Iris pigment epithelial cell (primary cell): Measurements from ENCODE around the gene USP3.
A peak's percentile ranks its signal among the peaks of the same experiment; 100 is the strongest.
"Not testable (repeated sequence)": the region's sequence is repeated elsewhere in the genome, so short reads cannot be mapped to it uniquely, and the experiment has no call there.

ENCODE experiments used
- DNase-seq: peaks from one replicate; pipeline ENCODE4 v3.0.0-alpha.2; 2011; ENCODE audit warnings: low read depth

USP3 gene

DNA sequence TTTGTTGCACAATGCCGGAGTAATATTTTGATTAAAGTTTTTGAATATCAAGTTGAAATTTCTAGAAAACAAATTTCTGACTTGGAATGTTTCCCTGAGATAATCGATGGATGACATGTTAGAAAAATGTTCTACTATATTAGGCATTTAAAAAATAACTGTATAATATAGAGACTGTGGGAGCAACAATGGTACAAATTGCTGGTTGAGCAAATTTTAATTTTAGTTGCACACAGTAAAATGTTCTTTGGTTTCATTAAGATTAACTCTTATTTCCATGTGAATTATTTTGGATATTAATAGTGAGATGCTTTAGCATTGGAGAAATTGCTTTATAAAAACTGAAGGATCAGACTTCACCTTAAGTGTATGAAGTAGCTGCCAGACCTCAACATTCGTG is 9.3 kb downstream of the USP3 start:
- no peak for DNase-seq

DNA sequence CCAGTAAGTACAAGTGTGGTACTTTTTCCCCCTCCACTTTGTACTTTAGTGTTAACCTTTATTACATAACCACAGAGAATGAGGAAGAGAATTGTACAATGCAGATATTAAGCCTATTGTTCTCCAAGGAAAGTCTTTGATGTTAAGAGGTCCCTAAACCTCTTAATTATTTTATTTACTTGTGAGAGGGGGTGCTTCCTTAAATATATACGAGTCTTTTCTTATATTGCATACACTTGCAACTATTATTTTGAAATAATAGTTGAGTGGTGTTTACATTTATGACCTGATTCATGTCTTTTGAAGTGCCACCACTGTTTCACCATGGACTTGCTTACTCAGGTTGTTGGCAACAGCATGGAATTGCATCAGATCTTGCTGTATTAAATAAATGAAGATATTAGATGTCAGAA is 10.1 kb downstream of the USP3 start:
- DNase-seq, result peak; percentile 94

DNA sequence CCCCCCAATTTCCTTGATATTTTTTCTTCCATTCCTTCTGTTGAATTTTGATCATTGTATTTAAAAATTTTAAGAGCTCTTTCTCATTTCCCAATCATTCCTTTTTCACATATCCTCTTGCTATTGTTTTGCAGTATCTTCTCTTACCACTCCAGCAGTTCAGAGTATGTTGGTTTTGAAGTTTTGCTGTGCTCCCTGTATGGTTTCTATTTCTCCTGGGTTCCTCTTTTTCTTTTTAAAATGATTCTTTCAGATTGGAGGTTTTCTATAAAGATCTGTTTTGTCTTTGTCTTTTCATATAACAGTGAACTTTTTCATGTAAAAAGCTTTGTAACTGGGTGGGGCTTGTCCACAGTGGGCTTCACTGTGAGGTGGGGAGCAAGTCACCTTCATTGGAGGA is 12.8 kb downstream of the USP3 start:
- no peak for DNase-seq

DNA sequence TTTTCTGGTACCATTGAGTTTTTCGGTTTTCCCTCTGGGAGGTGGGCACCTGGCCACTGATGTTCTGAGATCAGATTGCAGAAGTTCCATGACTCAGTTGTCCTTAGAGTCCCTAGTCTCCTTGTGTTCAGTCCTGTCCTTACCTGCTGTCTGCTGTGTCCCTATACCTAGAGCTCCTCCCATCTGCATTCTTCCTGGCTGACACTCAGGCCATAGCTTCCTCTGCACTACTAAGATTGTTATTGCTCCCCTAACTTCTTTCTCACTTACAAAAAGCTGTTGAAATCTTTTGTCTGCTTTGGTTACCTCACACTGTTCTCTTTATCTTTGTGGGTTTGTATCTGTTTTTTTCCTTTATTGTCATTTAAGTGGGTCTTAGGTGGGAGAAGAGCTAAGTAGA is 13.2 kb downstream of the USP3 start:
- DNase-seq, result peak; percentile 32

DNA sequence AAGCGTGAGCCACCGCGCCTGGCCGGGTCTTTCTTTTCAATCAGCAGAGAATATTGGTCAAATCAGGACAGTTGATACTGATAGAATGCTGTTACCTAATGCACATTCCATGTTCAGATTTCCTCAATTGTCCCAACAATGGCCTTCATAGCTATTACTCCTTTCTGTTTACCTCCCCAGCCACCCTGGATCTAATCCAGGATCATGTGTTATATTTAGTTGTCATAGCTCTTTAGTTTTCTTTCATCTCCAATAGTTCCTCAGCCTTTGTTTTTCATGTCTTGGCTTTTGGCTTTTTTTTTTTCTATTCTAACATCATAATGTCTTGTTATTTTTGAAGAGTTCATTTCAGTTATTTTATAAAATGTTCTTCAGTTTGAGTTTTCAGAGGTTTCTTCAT is 14.6 kb downstream of the USP3 start:
- no peak for DNase-seq

DNA sequence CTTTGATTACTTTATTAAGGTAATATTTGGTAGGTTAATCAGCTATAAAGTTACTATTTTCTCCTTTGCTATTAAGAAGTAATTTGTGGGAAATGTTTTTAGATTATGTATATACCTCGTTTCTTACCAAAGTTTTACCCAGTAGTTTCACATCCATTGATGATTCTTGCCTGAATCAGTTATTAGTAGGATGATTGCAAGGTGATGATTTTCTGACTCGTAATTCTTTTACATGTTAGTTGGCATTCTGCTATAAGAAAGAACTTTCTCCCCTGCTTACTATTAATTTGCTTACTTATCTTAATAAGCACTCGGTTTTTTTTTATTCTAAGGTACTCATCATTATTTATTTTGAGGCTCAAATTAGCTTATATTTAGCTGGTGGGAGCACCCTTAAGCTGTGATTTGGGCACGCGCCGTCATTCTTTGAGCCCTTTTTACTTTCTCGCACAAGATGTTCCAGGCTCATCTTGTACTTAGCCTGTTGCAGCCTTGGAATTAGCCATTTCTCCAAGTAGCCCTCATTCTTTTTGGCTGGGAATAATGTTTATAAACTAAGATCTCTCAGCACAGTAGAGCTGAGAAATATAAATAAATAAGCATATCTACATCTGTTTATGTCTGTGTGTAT is 15.3 kb downstream of the USP3 start:
- DNase-seq, result no peak

DNA sequence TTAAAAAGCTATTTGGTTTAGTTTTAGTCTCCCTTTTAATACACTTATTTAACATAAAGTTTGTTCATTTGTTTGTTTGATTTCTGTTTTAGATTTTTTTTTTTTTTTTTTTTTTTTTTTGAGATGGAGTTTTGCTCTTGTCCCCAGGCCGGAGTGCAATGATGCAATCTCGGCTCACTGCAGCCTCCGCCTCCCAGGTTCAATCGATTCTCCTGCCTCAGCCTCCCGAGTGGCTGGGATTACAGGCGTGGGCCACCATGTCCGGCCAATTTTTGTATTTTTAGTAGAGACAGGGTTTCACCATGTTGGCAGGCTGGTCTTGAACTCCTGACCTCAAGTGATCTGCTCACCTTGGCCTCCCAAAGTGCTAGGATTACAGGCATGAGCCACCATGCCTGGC is 16.1 kb downstream of the USP3 start:
- DNase-seq, result not testable (repeated sequence)

DNA sequence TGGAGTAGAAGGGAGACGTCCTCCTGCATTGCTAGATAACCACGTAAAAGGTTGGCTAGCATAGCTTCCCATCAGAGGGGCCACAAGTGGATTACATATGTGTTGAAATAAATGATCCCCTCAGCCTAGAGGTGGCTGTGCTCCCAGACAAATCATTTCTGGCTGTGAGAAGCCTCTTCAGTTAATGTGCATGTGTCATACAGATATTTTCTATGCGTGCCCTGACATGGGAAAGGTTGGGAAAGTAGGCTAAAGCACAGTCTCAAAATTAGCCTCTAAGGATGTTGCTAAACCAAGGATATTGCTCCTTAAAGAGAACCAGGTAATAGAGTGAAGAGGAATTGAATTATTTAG is 17.8 kb downstream of the USP3 start:
- peak; percentile 24 for DNase-seq

DNA sequence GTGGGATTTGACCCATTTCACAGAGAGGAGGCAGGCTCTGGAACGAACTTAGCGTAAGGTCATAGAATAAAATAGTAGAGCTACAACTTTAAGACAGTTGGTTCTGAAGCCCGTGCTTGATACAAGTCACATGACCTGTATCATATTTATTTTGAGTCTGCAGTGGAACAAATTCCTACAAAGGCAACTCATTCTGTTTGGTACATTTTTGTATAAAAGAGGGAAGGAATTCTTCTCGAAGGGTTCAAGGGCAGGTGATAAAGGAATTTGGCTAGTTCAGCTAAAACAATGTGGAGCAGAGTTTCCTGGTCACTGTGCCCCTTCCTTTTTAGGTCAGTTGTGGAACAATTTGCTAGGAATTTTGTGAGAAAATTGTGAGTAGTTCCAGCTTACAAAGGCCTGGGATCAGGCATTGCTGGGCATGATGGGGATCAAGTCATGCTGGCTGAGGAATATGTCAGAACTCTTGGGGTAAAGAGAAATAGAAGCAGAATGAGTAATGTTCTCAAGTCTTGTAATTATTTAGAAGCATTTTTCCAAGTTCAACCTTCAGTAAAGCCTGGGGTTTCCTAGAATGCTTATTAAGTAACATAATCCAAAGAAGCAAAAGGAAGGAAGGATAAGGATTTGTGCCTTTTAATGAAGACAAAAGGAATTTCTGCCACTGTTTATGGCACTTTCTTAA is 19.1 kb downstream of the USP3 start:
- peak; percentile 64 for DNase-seq

DNA sequence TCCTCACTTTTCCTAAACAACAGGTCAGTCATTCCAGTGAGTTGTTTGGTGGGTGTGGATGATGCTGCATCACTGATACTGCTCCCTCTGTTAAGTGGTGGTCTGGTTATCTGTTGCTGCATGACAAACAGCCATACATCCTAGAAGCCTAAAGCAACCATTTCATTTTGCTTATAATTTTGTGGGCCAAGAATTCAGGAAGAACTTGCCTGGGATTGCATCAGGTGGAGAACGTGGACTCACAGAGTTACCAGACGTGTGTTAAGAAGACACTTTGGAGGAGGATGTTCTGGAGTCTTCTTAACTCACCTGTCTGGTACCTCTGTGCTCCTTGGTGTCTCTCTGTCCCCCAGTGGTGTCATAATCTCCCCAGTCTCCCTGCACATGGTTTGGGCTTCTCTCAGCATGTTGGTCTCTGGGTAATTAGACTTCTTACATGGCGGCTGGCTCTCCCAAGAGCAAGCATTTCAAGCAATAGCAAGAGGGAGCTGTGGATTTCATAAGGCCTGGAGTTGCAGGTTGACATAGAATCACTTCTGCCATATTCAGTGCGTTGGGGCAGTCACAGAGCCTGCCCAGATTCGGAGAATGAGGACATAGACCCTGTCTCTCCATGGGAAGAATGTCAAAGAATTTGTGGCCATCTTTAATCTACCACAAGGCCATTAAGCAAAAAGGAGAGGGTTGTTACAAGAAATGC is 20.1 kb downstream of the USP3 start:
- DNase-seq, result no peak

DNA sequence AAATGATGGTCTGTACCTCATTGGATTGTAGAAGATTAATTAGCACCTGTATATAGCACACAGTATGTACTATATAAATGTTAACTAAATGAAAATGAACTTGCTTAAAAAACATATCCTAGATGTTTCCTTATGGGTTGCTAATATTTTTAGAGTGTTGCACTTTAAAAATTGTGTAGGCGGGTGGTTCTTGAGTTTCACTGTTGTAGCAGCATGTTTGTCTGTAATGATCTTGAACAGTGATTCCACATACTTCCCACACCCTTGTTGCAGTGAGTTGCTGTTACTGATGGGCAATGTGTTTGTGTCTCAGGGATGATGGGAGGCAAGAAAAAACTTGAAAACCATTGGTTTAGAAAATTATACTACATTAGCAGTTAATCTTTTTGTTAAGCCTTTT is 22.0 kb downstream of the USP3 start:
- no peak for DNase-seq

DNA sequence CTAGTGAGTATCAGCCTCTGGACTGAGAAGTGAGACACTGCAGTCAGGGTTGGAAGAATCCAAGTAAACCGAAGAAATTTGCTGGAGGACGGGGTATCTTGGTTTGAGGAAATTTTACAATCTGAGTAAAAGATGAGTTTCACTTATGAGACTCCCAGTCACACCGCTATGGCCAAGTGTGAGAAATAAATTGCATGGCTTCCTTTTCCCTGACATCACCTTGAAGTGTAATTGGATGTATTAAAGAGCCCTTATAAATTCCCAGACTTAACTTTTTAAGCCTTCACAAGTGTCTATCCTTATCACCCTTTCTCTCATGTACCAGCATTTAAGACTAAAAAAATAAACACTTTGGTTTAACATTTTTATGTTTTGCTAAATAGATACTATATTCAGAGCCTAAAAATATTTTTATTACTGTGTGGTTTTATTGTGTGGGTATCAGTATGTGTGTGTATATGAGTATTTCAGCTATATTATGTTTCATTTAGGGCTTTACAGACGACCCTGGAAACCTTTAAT is 23.8 kb downstream of the USP3 start:
- DNase-seq, result no peak

DNA sequence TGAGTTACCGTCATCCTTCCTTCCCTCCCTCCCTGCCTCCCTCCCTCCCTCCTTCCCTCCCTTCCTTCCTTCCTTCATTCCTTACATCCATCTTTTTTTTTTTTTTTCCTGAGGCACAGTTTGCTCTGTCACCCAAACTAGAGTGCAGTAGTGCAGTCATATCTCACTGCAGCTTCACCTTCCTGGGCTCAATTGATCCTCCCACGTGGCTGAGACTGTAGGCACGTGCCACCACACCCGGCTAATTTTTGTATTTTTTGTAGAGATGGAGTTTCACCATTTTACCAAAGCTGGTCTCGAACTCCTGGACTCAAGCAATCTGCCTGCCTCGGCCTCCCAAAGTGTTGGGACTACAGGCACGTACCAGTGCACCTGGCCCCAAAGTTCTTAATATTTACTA is 25.8 kb downstream of the USP3 start:
- no peak for DNase-seq

DNA sequence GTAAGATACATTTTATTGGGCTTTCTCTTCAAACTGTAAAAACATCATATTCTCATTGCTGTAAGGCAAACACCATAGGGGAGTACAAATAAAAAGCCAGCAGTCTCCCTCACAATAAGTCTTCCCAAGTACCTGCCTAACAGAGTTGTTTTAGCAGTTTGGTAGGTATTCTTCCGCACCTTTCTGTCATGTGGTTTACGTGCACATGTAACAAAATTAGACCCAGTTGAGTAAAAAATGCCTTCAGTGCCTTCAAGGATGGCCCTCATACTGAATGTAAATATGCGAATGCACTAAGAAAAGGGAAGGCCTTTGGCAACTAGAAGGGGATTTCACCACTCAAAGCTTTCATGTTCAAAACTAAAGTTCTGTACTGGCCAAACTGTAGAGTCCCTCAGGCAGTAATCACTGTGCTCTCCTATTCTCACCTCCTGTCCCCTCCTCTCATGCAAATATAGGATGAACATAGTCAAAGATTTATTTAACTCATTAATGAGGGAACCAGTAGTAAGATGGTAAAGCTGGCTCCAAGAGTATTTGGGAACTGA is 26.4 kb downstream of the USP3 start:
- DNase-seq, result no peak

DNA sequence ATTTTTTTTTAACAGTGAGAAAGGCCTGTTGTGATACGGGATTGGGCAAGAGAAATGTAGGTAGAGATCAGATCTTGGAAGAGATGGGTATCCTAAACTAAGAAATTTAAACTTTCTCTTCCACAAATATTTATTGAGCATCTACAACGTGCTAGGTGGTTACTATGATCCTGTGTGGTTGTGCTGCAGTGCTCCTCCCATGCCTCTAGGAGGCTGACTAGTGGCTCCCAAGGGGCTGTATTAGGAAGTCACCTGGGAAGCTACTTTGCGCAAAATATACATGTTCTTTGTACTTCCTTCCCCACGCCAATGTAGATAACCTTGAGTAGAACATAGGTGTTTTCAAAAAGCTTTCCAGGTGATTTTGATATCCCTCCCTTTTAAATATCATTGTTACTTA is 27.2 kb downstream of the USP3 start:
- no peak for DNase-seq

DNA sequence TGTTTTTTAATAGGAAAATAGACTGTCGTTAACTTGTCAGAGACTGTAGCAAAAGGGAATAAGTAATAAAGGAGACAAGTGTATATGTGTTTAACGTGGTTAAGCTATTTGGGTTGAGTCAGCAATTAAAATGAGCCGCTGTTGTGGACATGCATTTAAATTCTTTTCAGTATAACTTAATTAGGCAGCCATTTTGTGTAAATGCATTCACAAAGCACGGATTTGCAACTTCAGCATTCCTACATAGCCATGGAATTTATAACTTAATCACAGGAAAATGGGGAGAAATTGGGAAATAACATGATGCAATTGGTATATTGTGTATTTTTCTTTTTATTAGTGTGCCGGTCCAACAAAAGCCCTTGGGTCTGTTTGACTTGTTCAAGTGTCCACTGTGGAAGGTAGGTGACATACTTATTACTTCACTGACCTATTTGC is 27.9 kb downstream of the USP3 start:
- DNase-seq, result no peak

DNA sequence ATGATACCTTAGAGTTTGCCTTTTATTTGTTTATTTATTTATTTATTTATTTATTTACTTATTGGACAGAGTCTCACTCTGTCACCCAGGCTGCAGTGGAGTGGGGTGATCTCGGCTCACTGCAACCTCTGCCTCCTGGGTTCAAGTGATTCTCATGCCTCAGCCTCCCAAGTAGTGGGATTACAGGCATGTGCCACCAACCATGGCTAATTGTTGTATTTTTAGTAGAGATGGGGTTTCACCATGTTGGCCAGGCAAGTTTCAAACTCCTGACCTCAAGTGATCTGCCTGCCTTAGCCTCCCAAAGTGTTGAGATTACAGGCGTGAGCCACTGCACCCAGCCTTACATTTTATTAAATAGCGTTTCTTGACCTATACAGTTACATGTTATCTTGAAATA is 30.5 kb downstream of the USP3 start:
- DNase-seq, result not testable (repeated sequence)

DNA sequence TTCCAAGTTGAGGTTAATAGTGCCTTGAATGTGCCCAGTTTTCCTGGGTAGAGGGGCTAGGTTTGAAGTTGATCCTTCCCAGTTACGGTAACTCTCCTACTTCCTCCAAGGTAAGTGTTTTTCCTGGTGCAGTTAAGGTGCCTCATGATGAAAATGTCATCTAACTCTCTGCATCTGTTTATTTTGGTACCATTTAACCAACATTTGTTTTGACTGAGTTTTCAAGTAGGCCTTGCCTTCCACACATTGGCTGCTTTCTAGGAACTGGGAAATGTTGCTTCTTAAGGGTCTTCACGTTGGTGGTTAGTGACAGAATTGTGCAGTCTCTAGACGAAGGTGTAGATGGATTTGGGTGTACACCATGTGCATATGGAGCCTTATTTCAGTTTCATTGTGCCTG is 31.3 kb downstream of the USP3 start:
- no peak for DNase-seq

DNA sequence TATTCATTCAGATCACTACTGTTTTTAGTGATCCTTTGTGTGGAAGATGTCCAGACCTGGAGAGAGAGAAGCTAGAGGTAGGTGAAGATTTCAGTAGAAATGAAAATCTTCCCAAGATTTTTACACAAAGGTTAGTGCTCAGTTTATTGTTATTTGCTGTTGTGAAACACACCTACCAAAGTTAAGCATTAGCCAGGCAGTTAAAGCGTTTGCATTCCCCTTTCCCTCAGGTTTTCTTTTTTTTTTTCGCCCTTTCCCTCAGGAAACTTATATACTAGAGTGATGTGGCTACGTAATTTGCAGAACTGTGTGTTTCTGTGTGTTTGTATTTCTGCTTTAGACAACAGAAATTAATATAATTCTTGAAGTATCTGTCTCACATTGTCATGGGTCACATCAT is 34.5 kb downstream of the USP3 start:
- DNase-seq, result no peak

DNA sequence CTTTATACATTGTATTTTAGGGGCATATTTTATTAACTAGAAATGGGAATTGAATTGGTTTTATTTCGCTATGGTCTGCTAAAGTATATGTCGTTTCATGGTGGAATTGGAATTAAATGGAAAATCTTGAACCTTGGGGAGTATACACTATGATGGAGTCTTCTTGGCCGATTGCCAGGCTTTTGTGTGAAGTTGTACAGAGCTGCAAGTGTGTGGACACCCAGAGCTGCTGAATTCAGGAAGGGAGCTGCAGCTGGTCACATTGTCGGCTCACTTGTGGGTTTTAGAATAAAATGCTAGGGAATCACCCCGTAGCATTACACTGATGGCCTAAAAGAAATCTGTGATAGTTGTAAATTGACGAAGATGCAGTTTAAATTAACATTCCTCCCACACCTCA is 35.1 kb downstream of the USP3 start:
- DNase-seq, result no peak

DNA sequence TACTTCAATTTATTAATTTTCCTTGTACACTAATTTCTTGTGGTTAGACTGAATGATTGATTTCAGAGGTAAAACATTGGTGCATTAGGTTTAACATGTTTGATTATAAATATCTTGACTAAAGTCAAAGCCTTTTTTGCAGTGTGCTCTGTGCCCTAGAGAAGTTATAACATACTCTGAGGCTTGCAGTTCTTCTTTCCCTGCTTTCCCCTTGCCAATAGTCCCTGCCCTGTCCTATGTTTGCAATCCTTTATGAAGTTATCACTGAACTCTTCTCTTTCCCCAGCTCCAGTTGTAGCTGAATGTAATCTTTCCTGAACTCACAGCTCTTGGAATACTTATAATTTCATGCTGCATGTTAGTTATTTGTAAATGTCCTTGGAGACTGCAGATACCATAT is 35.6 kb downstream of the USP3 start:
- no peak for DNase-seq

DNA sequence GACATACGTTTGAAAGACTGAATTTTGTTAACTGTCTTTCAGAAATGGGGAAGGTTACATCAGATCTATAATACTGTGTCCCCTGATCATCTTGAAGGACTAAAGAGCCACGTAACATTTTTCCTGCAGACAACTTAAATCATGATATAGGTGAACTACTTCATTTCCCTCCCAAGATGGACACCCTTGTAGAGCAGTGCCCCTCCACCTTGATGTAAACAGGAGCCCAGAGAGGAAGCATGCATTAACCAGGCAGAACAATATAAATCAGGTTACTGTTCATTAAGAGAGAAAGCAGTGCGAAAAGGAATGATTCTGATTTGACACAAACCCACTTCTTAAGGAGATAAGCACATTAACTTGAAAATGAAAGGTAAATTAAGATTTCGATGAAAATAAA is 36.1 kb downstream of the USP3 start:
- no peak for DNase-seq
